IMR-90 (cell line): ENCODE measurements around the gene ORC4. TPM values are rescaled to one million over a fixed set of nuclear protein-coding genes. Genes with fewer than 3 reads are reported as not detected.

Experiments
- ATAC-seq: fragments of 200-7000 bp; cut with Tn5 transposase; 2 replicates; pipeline ENCODE4 v1.9.1; 2020; ENCODE audit warnings: low read depth, mild to moderate bottlenecking, moderate library complexity
- BruUV-seq: library from RNA; stranded (reverse); fragments of 400-500 nt; replicated peaks from 2 replicates; lab custom pipeline; 2021; lab: Mats Ljungman, UMichigan
- CTCF ChIA-PET: fragments of 300-600 bp; formaldehyde crosslinking; extraction: SDS; loops from one replicate; lab custom pipeline; 2021; ENCODE audit warnings: antibody characterized with exemption; lab: Yijun Ruan, JAX
- POLR2A ChIA-PET: fragments of 300-600 bp; sonication (Branson Sonifier 250); formaldehyde crosslinking; loops from one replicate; lab custom pipeline; 2022; ENCODE audit warnings: antibody characterized with exemption; ENCODE audit not compliant: unreplicated experiment; lab: Charles Lee
- DNase-seq: peaks from one replicate; pipeline ENCODE4 v3.0.0; 2013
- H2AFZ ChIP-seq: replicated peaks from 2 replicates; pipeline ENCODE3; 2013; ENCODE audit warnings: low read length, mild to moderate bottlenecking; ENCODE audit not compliant: poor library complexity
- H2AK5ac ChIP-seq: 2 replicates; pipeline ENCODE4 v1.6.1; 2013; ENCODE audit warnings: low read depth, low read length, inconsistent platforms
- H2AK9ac ChIP-seq: replicated peaks from 2 replicates; pipeline ENCODE3; 2013; ENCODE audit warnings: mild to moderate bottlenecking, low read depth, low read length, moderate library complexity; ENCODE audit not compliant: poor library complexity
- H2BK120ac ChIP-seq: 2 replicates; pipeline ENCODE4 v1.6.1; 2013; ENCODE audit warnings: low read depth, low read length, inconsistent platforms
- H2BK15ac ChIP-seq: 3 replicates; pipeline ENCODE4 v1.6.1; 2013; ENCODE audit warnings: low read depth, low read length, inconsistent platforms
- H2BK20ac ChIP-seq: 2 replicates; pipeline ENCODE4 v1.6.1; 2013; ENCODE audit warnings: low read depth, mild to moderate bottlenecking, inconsistent platforms, low read length, moderate library complexity
- H2BK5ac ChIP-seq: 2 replicates; pipeline ENCODE4 v1.6.1; 2013; ENCODE audit warnings: mild to moderate bottlenecking, low read depth, low read length, inconsistent platforms; ENCODE audit not compliant: poor library complexity, severe bottlenecking
- H3K14ac ChIP-seq: replicated peaks from 2 replicates; pipeline ENCODE4 v1.6.1; 2013; ENCODE audit warnings: low read depth, low read length, inconsistent platforms
- H3K18ac ChIP-seq: 2 replicates; pipeline ENCODE4 v1.6.1; 2013; ENCODE audit warnings: low read depth, low read length, control low read depth
- H3K23ac ChIP-seq: 2 replicates; pipeline ENCODE4 v1.6.1; 2013; ENCODE audit warnings: low read depth, low read length, inconsistent platforms
- H3K27ac ChIP-seq: 2 replicates; pipeline ENCODE4 v1.5.1; 2013; ENCODE audit warnings: mild to moderate bottlenecking, control low read depth, low read length; ENCODE audit not compliant: insufficient read depth
- H3K27me3 ChIP-seq: 2 replicates; pipeline ENCODE4 v1.6.1; 2013; ENCODE audit warnings: low read length; ENCODE audit not compliant: control insufficient read depth, insufficient read depth
- H3K36me3 ChIP-seq: 2 replicates; pipeline ENCODE4 v1.6.1; 2013; ENCODE audit warnings: low read length, mixed read lengths; ENCODE audit not compliant: control insufficient read depth, insufficient read depth
- H3K4ac ChIP-seq: 2 replicates; pipeline ENCODE4 v1.6.1; 2013; ENCODE audit warnings: low read depth, low read length, inconsistent platforms
- H3K4me1 ChIP-seq: 2 replicates; pipeline ENCODE4 v1.6.1; 2013; ENCODE audit warnings: low read length, mixed read lengths; ENCODE audit not compliant: control insufficient read depth, insufficient read depth
- H3K4me2 ChIP-seq: 2 replicates; pipeline ENCODE4 v1.6.1; 2013; ENCODE audit warnings: low read depth, mild to moderate bottlenecking, control low read depth, low read length, moderate library complexity
- H3K4me3 ChIP-seq: 2 replicates; pipeline ENCODE4 v1.5.1; 2013; ENCODE audit warnings: low read depth, mild to moderate bottlenecking, control low read depth, low read length, moderate library complexity; ENCODE audit not compliant: insufficient read depth
- H3K56ac ChIP-seq: 2 replicates; pipeline ENCODE4 v1.6.1; 2013; ENCODE audit warnings: low read length, inconsistent platforms; ENCODE audit not compliant: insufficient read depth; ENCODE audit errors: extremely low read depth
- H3K79me1 ChIP-seq, 2 experiments: 2 replicates each; pipeline ENCODE4 v1.6.1; 2013; ENCODE audit warnings: low read length in 2 of 2, inconsistent platforms in 1 of 2, low read depth in 1 of 2
- H3K9ac ChIP-seq: 2 replicates; pipeline ENCODE4 v1.6.1; 2013; ENCODE audit warnings: low read depth, low read length, control low read depth
- H3K9me1 ChIP-seq: 2 replicates; pipeline ENCODE4 v1.6.1; 2013; ENCODE audit warnings: low read length, inconsistent platforms; ENCODE audit not compliant: insufficient read depth
- H3K9me3 ChIP-seq: 2 replicates; pipeline ENCODE4 v1.6.1; 2013; ENCODE audit warnings: low read length; ENCODE audit not compliant: control insufficient read depth, insufficient read depth
- H4K20me1 ChIP-seq: 2 replicates; pipeline ENCODE4 v1.6.1; 2013; ENCODE audit warnings: low read length, inconsistent platforms; ENCODE audit not compliant: insufficient read depth
- H4K5ac ChIP-seq: 2 replicates; pipeline ENCODE4 v1.6.1; 2013; ENCODE audit warnings: mild to moderate bottlenecking, low read depth, low read length, control low read depth
- H4K8ac ChIP-seq, 2 experiments: 2 replicates each; pipeline ENCODE4 v1.6.1; 2013; ENCODE audit warnings: low read depth in 2 of 2, low read length in 2 of 2, control low read depth in 1 of 2, inconsistent platforms in 1 of 2
- H4K91ac ChIP-seq: 2 replicates; pipeline ENCODE4 v1.6.1; 2013; ENCODE audit warnings: low read depth, low read length, inconsistent platforms; ENCODE audit not compliant: insufficient read depth
- BHLHE40 ChIP-seq: fragments of 150-350 bp; IDR thresholded peaks from 2 replicates; pipeline ENCODE4 v1.6.1; 2016; ENCODE audit warnings: mild to moderate bottlenecking, low read depth, low read length
- CTCF ChIP-seq: conservative IDR thresholded peaks from 2 replicates; pipeline ENCODE4 v1.5.1; 2012; ENCODE audit warnings: mild to moderate bottlenecking, low read depth, low read length, improper control_type of control experiment
- ELK1 ChIP-seq: fragments of 150-350 bp; IDR thresholded peaks from 2 replicates; pipeline ENCODE4 v1.6.1; 2016; ENCODE audit warnings: low read depth, mild to moderate bottlenecking, low read length, moderate library complexity, borderline replicate concordance
- FOS ChIP-seq: fragments of 150-350 bp; IDR thresholded peaks from 2 replicates; pipeline ENCODE4 v1.6.1; 2016; ENCODE audit warnings: low read depth, low read length
- MAZ ChIP-seq: IDR thresholded peaks from 2 replicates; pipeline ENCODE4 v1.6.1; 2012; ENCODE audit warnings: low read depth, mild to moderate bottlenecking, low read length, improper control_type of control experiment, moderate library complexity, borderline replicate concordance
- NFE2L2 ChIP-seq: fragments of 150-350 bp; IDR thresholded peaks from 2 replicates; pipeline ENCODE4 v1.6.1; 2016; ENCODE audit warnings: low read depth, mild to moderate bottlenecking, low read length
- RFX5 ChIP-seq: IDR thresholded peaks from 2 replicates; pipeline ENCODE4 v1.8.0; 2012; ENCODE audit warnings: low read depth, mild to moderate bottlenecking, low read length, moderate library complexity
- WGBS, 2 experiments: methylation state at CpG; one replicate each; pipeline versions ENCODE4 v1.1.5 to v1.1.7; 2013; ENCODE audit warnings: missing lambda C conversion rate in 2 of 2; ENCODE audit not compliant: insufficient read length in 1 of 2; ENCODE audit errors: extremely low coverage in 2 of 2; 5-methylcytosine and 5-hydroxymethylcytosine counted together
- dilution Hi-C: fragments of 300-500 bp; cut with HindIII; formaldehyde crosslinking; loops from one replicate; pipeline ENCODE4 v1.14.3; 2018; ENCODE audit warnings: low sequenced_read_pairs; ENCODE audit not compliant: unreplicated experiment
- in situ Hi-C: fragments of 300-500 bp; cut with MboI; formaldehyde crosslinking; loops from 3 replicates; pipeline ENCODE4 v1.14.3; 2019; ENCODE audit warnings: low sequenced_read_pairs, inconsistent platforms, mixed read lengths
- intact Hi-C: fragments of 100-400 bp; cut with micrococcal nuclease; formaldehyde crosslinking; loops from 2 replicates; pipeline ENCODE4 v1.10.0; 2022
- polyA plus RNA-seq, 3 experiments: library from polyadenylated mRNA; depleted of rRNA; stranded (reverse); fragments of >200 nt; gene quantifications; 2 replicates each; pipeline ENCODE4 v1.2.3, GENCODE V29; 2012; ENCODE audit warnings: low replicate concordance in 1 of 3
- total RNA-seq: library from RNA; depleted of rRNA; stranded (reverse); fragments of >200 nt; gene quantifications from 2 replicates; pipeline ENCODE4 v1.2.3, GENCODE V29; 2012

Gene ORC4
- total and polyA plus RNA-seq, 2 of the 4 experiments (the other 2 are of a cell fraction): 20.6 to 23.5 TPM

GRCh38 chr2:148063633-148064032 lies 43.1 kb upstream of the ORC4 start:
- Histone ChIP-seq H3K56ac (no peak overlapping the region), H3K14ac (no peak overlapping the region), H2AK9ac (no peak overlapping the region), H2BK20ac (no peak overlapping the region), H3K9me3 (no peaks in the 10 kb centered on the region), H3K4me3 (no peak overlapping the region), H3K36me3 (peaks cover 2% of the 10 kb centered on the region; the same call in 1 of the 2 replicates), H3K9ac (no peak overlapping the region), H3K9me1 (no peaks in the 10 kb centered on the region), H4K91ac (no peak overlapping the region), H2AFZ (no peak overlapping the region), H2AK5ac (no peak overlapping the region), H3K4me1 (no peaks in the 10 kb centered on the region), H2BK15ac (no peak overlapping the region), H3K79me1 (peaks cover 20 to 21% of the 10 kb centered on the region in 2 experiments), H4K8ac (no peak overlapping the region), H4K5ac (no peak overlapping the region), H3K27me3 (no peaks in the 10 kb centered on the region), H3K18ac (no peak overlapping the region), H3K4me2 (no peak overlapping the region), H4K20me1 (no peaks in the 10 kb centered on the region), H2BK120ac (no peak overlapping the region), H3K23ac (no peak overlapping the region), H3K27ac (no peak overlapping the region), H3K4ac (no peak overlapping the region), H2BK5ac (no peak overlapping the region)
- in situ Hi-C loops: no loop called here
- intact Hi-C loops: no loop called here
- no peak for DNase-seq
- no CpG with 5 or more reads among the region's 2 CpGs for WGBS, 2 experiments
- dilution Hi-C loops: no loop called here
- BruUV-seq: no TSS peak
- no peak for ATAC-seq
- POLR2A ChIA-PET: no interaction called here
- CTCF ChIA-PET: interaction anchor here (1.2 kb wide), 1 partner anchor 12 kb away, joined by 4 read pairs; no protein-coding TSS in a partner anchor
- TF ChIP-seq CTCF (no peak), BHLHE40 (no peak), FOS (no peak), RFX5 (no peak), MAZ (no peak), ELK1 (no peak), NFE2L2 (no peak)
